Breast epithelium (tissue), 3 donors: ENCODE results near the gene NEDD4.

Source experiments
- CTCF ChIP-seq, 3 donors: fragments of 450-650 bp; IDR thresholded peaks; one replicate each; pipeline ENCODE4 v1.5.1; 2016 to 2017; ENCODE audit warnings: antibody characterized with exemption in 3 of 3, mild to moderate bottlenecking in 3 of 3, moderate library complexity in 3 of 3
- POLR2AphosphoS5 ChIP-seq, 3 donors: sonication (generic); formaldehyde crosslinking; IDR thresholded peaks; one replicate each; pipeline ENCODE4 v1.6.1; 2017; ENCODE audit warnings: antibody characterized with exemption in 3 of 3

- TF ChIP-seq CTCF (IDR thresholded peaks at IDR 0.05) (no peak), POLR2AphosphoS5 (IDR thresholded peaks at IDR 0.05) (no peak)
Measured at GRCh38 chr15:55823699-55824340, 169.6 kb downstream of the NEDD4 start.
